Stomach (tissue), 9 donors: ENCODE data around the gene FBXO10. TPM values are rescaled to one million over a fixed set of nuclear protein-coding genes. Genes with fewer than 3 reads are reported as not detected.

Source experiments
- DNase-seq, 2 donors: peaks; one replicate each; pipeline versions ENCODE4 v3.0.0 to v3.0.0-alpha.2; 2013 to 2019
- H3K27ac ChIP-seq, 5 donors: fragments of 200-600 bp in 4 of 5; sonication (generic) in 4 of 5; one replicate each; pipeline ENCODE4 v1.5.1; 2013 to 2019; ENCODE audit warnings: mild to moderate bottlenecking in 1 of 5, moderate library complexity in 1 of 5
- H3K27me3 ChIP-seq, 3 donors: fragments of 200-600 bp; sonication (generic); one replicate each; pipeline ENCODE4 v1.5.1; 2017 to 2019; ENCODE audit warnings: mixed run types in 1 of 3
- H3K36me3 ChIP-seq, 4 donors: fragments of 200-600 bp; sonication (generic); 1 replicate in 3 of 4; 2 replicates in 1 of 4; pipeline ENCODE4 v1.5.1; 2016 to 2019
- H3K4me1 ChIP-seq, 4 donors: fragments of 200-600 bp; sonication (generic); one replicate each; pipeline ENCODE4 v1.5.1; 2016 to 2019
- H3K4me3 ChIP-seq, 4 donors: fragments of 200-600 bp; sonication (generic) in 3 of 4; one replicate each; pipeline ENCODE4 v1.5.1; 2016 to 2019; ENCODE audit warnings: mild to moderate bottlenecking in 1 of 4
- H3K9me3 ChIP-seq, 4 donors: fragments of 200-600 bp; sonication (generic); one replicate each; pipeline ENCODE4 v1.5.1; 2016 to 2019
- EP300 ChIP-seq: sonication (generic); formaldehyde crosslinking; IDR thresholded peaks from one replicate; pipeline ENCODE4 v1.6.1; 2017; ENCODE audit warnings: antibody characterized with exemption
- POLR2A ChIP-seq, 4 donors: fragments of 450-650 bp; IDR thresholded peaks; one replicate each; pipeline ENCODE4 v1.6.1; 2016; ENCODE audit warnings: antibody characterized with exemption in 4 of 4, control low read depth in 2 of 4, mild to moderate bottlenecking in 1 of 4, moderate library complexity in 1 of 4
- POLR2AphosphoS5 ChIP-seq, 3 donors: sonication (generic); formaldehyde crosslinking; IDR thresholded peaks; one replicate each; pipeline ENCODE4 v1.6.1; 2016; ENCODE audit warnings: antibody characterized with exemption in 3 of 3
- WGBS, 5 donors: extraction: QIAGEN DNeasy Blood & Tissue Kit in 3 of 5; methylation state at CpG; one replicate each; pipeline versions ENCODE4 v1.1.5 to v1.1.7; 2013 to 2018; 5-methylcytosine and 5-hydroxymethylcytosine counted together
- intact Hi-C: fragments of 100-400 bp; cut with DNase I; formaldehyde crosslinking; loops from one replicate; pipeline ENCODE4 v1.15.1; 2023; ENCODE audit warnings: low total_unique reads
- polyA plus RNA-seq, 3 donors: library from polyadenylated mRNA; stranded (reverse); fragments of 200-250 nt; gene quantifications; one replicate each; pipeline ENCODE4 v1.2.3, GENCODE V29; 2013
- total RNA-seq, 5 donors: library from RNA; depleted of rRNA; stranded (reverse); fragments of >200 nt; gene quantifications; one replicate each; pipeline versions ENCODE4 v1.1.0 to v1.2.3, GENCODE V29; 2014 to 2016
- TF ChIP-seq, protein P1 (sequence below), 7 experiments: fragments of 450-650 bp in 4 of 7; fragments of 200-600 bp in 3 of 7; sonication (generic) in 3 of 7; IDR thresholded peaks; one replicate each; pipeline ENCODE4 v1.5.1; 2016 to 2019; ENCODE audit warnings: antibody characterized with exemption in 7 of 7, control low read depth in 2 of 7, mild to moderate bottlenecking in 1 of 7
- donor health status: healthy with polysubstance abuse.
- donor health status: Bipolar disorder and iron deficiency.
- donor health status: healthy.

The FBXO10 gene
- total and polyA plus RNA-seq, 8 donors = 0.43 to 6.2 (median 2.0) TPM

DNA sequence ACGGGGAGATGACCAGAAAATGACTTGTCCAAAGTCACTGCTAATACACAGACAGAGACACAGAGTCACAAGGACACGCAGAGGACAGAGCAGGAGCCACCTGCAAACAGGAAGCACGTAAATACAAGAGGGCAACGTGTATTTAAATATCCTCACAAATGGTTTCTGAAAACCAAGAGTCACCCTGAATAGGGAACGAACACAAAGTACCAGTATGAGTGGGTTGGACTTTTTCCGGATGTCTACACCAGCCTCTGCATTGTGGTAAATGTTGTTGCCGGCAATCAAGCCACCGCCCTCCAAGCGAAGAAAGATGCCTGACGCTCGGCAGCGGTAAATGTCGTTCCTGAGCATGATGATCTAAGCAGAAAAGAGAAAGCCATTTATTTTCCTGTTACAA is 44.5 kb downstream of the FBXO10 start:
- Histone ChIP-seq H3K36me3 (peaks cover 2 to 76% (median 57%) of the 10 kb centered on the region in 4 donors), H3K4me1 (no peaks in the 10 kb centered on the region), H3K4me3 (no peak overlapping the region), H3K27ac (peak overlapping the region in 2 of 5 donors; percentile 21 to 66), H3K9me3 (no peaks in the 10 kb centered on the region), H3K27me3 (no peaks in the 10 kb centered on the region)
- no peak for TF ChIP-seq EP300
- no peak for TF ChIP-seq POLR2A (IDR thresholded peaks at IDR 0.05)
- no peak for TF ChIP-seq POLR2AphosphoS5 (IDR thresholded peaks at IDR 0.05)
- DNase-seq = no peak
- intact Hi-C loops = no loop called here
- 85 to 90% (median 89%) methylated on average over 13 of the region's 13 CpGs for WGBS, 5 donors

DNA sequence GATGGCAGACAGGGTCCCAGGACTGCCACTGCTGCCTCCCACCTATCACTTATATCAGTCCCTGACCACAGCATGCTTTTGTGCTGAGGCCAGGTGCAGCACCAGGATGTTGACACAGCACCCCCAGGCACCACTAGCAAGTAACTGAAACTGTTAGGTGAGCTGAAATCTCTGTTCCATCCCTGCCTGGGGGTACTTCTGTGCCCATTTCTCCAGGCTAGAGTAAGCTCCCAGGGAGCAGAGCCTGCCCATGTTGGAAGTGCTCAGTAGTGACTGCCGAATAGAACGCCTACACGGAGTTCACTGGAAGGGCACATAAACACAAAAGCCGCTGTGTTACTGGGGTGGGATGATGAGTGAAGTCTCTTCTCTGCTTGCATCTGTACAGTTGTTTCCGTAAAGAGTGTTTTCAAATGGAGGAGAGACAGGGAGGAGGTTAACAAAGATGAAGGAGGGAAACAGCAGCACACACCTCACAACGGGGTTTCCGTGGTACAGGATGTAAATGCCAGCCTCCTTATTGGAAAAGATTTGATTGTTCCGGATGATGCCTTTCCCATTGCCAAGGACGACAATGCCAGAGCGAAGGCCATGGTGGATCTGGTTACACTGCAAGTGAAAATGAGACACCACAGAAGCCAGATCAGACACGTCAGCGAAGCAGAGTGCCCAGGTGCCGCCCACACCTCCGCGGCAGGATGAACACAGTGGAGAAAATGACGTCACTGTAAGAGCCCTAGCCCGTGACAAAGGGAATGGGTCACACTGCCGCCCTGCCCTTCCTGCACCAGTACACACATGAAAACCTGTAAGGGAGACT is 47.3 kb downstream of the FBXO10 start:
- Histone ChIP-seq H3K27me3 (no peaks in the 10 kb centered on the region), H3K9me3 (no peaks in the 10 kb centered on the region), H3K4me3 (no peak overlapping the region), H3K27ac (peak overlapping the region in 3 of 5 donors; percentile 6 to 37 (median 32)), H3K36me3 (peaks cover 10 to 80% (median 65%) of the 10 kb centered on the region in 4 donors), H3K4me1 (no peaks in the 10 kb centered on the region)
- intact Hi-C loops = no loop called here
- TF ChIP-seq POLR2A (IDR thresholded peaks at IDR 0.05) = peak in 1 of 4 donors; percentile 14
- peak in 1 of 3 donors; percentile 60 for TF ChIP-seq POLR2AphosphoS5 (IDR thresholded peaks at IDR 0.05)
- TF ChIP-seq, protein P1, sequence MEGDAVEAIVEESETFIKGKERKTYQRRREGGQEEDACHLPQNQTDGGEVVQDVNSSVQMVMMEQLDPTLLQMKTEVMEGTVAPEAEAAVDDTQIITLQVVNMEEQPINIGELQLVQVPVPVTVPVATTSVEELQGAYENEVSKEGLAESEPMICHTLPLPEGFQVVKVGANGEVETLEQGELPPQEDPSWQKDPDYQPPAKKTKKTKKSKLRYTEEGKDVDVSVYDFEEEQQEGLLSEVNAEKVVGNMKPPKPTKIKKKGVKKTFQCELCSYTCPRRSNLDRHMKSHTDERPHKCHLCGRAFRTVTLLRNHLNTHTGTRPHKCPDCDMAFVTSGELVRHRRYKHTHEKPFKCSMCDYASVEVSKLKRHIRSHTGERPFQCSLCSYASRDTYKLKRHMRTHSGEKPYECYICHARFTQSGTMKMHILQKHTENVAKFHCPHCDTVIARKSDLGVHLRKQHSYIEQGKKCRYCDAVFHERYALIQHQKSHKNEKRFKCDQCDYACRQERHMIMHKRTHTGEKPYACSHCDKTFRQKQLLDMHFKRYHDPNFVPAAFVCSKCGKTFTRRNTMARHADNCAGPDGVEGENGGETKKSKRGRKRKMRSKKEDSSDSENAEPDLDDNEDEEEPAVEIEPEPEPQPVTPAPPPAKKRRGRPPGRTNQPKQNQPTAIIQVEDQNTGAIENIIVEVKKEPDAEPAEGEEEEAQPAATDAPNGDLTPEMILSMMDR (IDR thresholded peaks at IDR 0.05) = no peak
- TF ChIP-seq EP300 = no peak
- peak; percentile 23 to 45 for DNase-seq
- 85 to 90% (median 87%) methylated on average over 18 of the region's 18 CpGs for WGBS, 5 donors

DNA sequence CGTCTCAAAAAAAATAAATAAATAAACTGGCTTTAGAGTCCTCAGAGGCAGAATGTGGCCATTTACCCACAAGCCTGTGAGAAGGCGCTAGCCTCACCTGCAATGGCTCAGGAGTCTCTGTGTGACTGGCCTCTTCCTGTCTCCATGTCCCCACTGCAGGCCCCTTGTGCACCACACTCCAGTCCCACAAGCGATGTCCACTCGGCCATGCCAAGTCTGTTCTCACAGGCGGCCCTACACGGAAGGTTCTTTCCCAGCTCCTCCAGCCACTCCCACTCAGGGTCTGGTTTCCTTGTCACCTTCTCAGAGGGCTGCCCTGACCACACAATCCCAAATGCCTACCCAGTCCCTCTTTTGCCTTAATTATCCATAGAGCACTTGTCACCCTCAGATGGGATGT is 52.3 kb downstream of the FBXO10 start:
- TF ChIP-seq POLR2A (IDR thresholded peaks at IDR 0.05) (no peak), EP300 (no peak), POLR2AphosphoS5 (IDR thresholded peaks at IDR 0.05) (no peak)
- TF ChIP-seq, protein P1 (IDR thresholded peaks at IDR 0.05) = no peak
- Histone ChIP-seq H3K9me3 (no peaks in the 10 kb centered on the region), H3K4me1 (no peaks in the 10 kb centered on the region), H3K27ac (no peak overlapping the region), H3K27me3 (no peaks in the 10 kb centered on the region), H3K36me3 (peaks cover 16 to 98% (median 82%) of the 10 kb centered on the region in 4 donors), H3K4me3 (no peak overlapping the region)
- WGBS, 5 donors = 89 to 95% (median 94%) methylated on average over 6 of the region's 6 CpGs
- DNase-seq = no peak
- intact Hi-C loops = no loop called here

DNA sequence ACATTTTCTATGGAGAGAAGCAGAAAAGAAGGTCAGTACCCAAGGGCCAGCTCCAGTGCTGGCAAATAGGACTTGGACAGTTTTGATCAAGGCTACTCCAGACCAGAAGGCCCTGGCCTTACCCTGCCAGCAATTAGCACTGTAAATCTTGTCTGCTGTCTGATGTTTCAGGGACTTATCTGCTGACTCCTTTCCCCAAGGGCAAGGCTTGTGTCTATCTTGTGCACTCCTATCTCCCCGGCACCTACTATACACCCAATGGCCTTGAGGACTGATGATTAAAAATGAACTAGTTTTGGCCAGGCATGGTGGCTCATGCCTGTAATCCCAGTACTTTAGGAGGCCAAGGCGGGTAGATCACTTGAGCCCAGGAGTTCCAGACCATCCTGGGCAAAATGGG is 53.2 kb downstream of the FBXO10 start:
- Histone ChIP-seq H3K9me3 (no peaks in the 10 kb centered on the region), H3K4me3 (no peak overlapping the region), H3K27ac (no peak overlapping the region), H3K4me1 (no peaks in the 10 kb centered on the region), H3K27me3 (no peaks in the 10 kb centered on the region), H3K36me3 (peaks cover 16 to 96% (median 81%) of the 10 kb centered on the region in 4 donors)
- no peak for DNase-seq
- intact Hi-C loops = no loop called here
- 91 to 100% (median 99%) methylated on average over 2 of the region's 2 CpGs for WGBS, 5 donors
- no peak for TF ChIP-seq POLR2A (IDR thresholded peaks at IDR 0.05)
- TF ChIP-seq POLR2AphosphoS5 (IDR thresholded peaks at IDR 0.05) = no peak
- TF ChIP-seq, protein P1 (IDR thresholded peaks at IDR 0.05) = no peak
- TF ChIP-seq EP300 = no peak

DNA sequence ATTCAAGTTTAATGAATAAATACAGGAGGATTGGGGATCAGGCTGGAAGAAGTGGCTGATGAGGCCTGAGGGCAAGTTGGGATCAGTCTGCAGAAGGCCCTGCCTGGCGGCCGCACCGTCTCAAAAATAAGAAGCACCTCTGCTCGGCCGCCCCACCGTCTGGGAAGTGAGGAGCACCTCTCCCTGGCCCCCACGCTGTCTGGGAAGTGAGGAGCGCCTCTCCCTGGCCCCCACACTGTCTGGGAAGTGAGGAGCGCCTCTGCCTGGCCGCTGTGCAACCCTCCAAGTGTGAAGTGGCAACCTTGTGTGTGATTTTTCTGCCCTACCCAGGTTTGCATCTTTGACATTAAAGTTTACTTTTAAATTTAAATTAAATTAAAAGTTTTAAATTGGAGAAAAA is 55.1 kb downstream of the FBXO10 start:
- Histone ChIP-seq H3K27me3 (no peaks in the 10 kb centered on the region), H3K9me3 (no peaks in the 10 kb centered on the region), H3K27ac (no peak overlapping the region), H3K36me3 (peaks cover 16 to 90% (median 75%) of the 10 kb centered on the region in 4 donors), H3K4me1 (no peaks in the 10 kb centered on the region), H3K4me3 (no peak overlapping the region)
- no peak for DNase-seq
- TF ChIP-seq POLR2AphosphoS5 (IDR thresholded peaks at IDR 0.05) = no peak
- TF ChIP-seq, protein P1 (IDR thresholded peaks at IDR 0.05) = no peak
- no peak for TF ChIP-seq POLR2A (IDR thresholded peaks at IDR 0.05)
- no peak for TF ChIP-seq EP300
- WGBS, 5 donors = 92 to 96% (median 94%) methylated on average over 10 of the region's 10 CpGs
- intact Hi-C loops = no loop called here
